ENCODE measurements around the gene SYT4. TPM values are rescaled to one million over a fixed set of nuclear protein-coding genes. Genes with fewer than 3 reads are reported as not detected.

SYT4 gene, protein sequence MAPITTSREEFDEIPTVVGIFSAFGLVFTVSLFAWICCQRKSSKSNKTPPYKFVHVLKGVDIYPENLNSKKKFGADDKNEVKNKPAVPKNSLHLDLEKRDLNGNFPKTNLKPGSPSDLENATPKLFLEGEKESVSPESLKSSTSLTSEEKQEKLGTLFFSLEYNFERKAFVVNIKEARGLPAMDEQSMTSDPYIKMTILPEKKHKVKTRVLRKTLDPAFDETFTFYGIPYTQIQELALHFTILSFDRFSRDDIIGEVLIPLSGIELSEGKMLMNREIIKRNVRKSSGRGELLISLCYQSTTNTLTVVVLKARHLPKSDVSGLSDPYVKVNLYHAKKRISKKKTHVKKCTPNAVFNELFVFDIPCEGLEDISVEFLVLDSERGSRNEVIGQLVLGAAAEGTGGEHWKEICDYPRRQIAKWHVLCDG
- not detected in 2 replicates for total RNA-seq

DNA sequence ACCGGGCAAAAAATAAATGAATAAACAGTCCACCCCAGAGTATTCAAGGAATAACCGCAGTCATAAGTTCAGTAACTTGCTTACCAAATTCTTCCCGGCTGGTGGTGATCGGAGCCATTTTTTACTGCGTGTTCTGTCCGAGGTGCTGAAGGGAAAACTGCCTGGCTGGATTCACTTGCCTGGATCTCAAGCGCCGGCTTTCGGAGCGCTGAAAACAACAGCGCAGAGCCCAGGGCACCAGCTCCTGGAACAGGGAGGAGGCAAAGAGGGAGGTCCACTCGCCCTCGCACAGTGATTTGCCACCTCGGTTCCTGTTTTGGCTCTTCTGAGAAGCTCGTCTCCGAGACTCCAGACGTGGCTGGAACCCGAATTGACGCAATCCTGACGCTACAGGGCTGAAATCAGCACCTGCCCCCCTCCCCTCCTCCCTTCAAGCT is at the start of gene SYT4:
Gene SYT4, minus strand, starts transcription at position 327 of the 437 bp plus-strand sequence. Its CDS starts 209 bp downstream, at position 118.

Other genes starting within 250 kb of the SYT4 start
- not detected in 2 replicates for gene RIT2, start 161.8 kb downstream of the SYT4 start, total RNA-seq

Data from bladder microvascular endothelial cell (primary cell).